ENCODE measurements around the gene EPHX1.
"Not testable (repeated sequence)": the region's sequence is repeated elsewhere in the genome, so short reads cannot be mapped to it uniquely, and the experiment has no call there.

EPHX1 gene

GRCh38 chr1:225808136-225808535 lies 1.8 kb upstream of the EPHX1 start:
- Mint-ChIP-seq H3K27me3 (peaks cover 8% of the 10 kb centered on the region), H3K4me1 (peaks cover 18% of the 10 kb centered on the region), H3K9me3 (no peaks in the 10 kb centered on the region), H3K4me3 (no peak overlapping the region), H3K27ac (no peak overlapping the region)
- no peak for ATAC-seq
- no peak for DNase-seq

- ATAC-seq: not testable (repeated sequence)
- H3K27ac Mint-ChIP-seq: peak overlapping the region in 1 of 2 donors; percentile 5
Observed at GRCh38 chr1:225810579-225811538, 935 bp downstream of the EPHX1 start.

DNA sequence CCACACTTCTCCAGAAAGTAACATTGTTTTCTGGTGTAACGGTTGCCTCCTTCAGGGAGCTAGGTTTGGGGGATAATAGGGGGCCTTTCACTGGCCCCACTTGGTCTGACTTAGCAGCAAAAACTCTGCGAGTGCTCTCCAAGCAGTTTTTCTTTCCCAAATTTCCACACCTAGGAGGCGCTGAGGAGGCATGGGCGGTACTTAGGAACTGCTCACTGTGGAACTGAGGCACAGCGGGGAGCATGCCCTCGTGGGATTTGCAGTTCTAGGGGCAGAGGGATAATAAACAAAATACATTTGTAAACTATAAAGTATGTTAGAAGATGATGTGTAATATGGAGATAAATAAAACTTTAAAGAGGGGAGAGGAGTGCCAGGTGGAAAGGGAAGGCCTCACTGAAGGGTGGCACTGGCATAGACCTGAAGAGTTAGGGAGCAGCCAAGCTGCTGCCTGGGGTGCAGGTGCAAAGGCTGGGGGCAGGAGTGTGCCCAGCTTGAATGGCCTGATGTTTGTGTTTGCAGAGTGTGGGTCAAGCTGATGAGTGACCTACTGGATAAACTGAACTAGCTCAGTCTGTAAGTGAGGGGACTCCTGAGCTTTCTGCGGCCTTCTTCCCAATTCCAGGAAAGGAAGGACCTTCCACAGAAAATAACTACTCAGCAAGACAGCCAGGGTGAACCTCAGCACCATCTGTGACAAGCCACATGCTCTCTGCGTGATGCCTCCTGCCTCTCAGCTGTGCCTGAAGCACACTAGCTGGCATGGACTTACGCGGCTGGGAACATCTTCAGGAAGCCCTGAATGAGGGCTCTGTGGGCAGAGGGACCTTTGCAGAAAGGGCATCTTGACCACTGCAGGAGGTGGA lies 1.9 kb downstream of the EPHX1 start:
- Mint-ChIP-seq H3K4me1 (peaks cover 18% of the 10 kb centered on the region), H3K27me3 (peaks cover 8% of the 10 kb centered on the region), H3K9me3 (no peaks in the 10 kb centered on the region), H3K4me3 (no peak overlapping the region), H3K27ac (no peak overlapping the region)
- DNase-seq: no peak
- ATAC-seq: no peak

More at GRCh38 chr1:225810579-225811538, 935 bp downstream of the EPHX1 start:
- DNase-seq, H3K27me3 Mint-ChIP-seq, H3K9me3 Mint-ChIP-seq: not testable (repeated sequence)
- Mint-ChIP-seq H3K4me3 (peak overlapping the region; percentile 78 to 84), H3K4me1 (peaks cover 18% of the 10 kb centered on the region)

- H3K4me3 Mint-ChIP-seq: no peak overlapping the region
- H3K27me3 Mint-ChIP-seq: peaks cover 8% of the 10 kb centered on the region
- no peaks in the 10 kb centered on the region for H3K9me3 Mint-ChIP-seq
- no peak overlapping the region for H3K27ac Mint-ChIP-seq
- DNase-seq (no peak), ATAC-seq (no peak)
- H3K4me1 Mint-ChIP-seq: peaks cover 25% of the 10 kb centered on the region
Observed at GRCh38 chr1:225812488-225813213, 2.7 kb downstream of the EPHX1 start.

DNA sequence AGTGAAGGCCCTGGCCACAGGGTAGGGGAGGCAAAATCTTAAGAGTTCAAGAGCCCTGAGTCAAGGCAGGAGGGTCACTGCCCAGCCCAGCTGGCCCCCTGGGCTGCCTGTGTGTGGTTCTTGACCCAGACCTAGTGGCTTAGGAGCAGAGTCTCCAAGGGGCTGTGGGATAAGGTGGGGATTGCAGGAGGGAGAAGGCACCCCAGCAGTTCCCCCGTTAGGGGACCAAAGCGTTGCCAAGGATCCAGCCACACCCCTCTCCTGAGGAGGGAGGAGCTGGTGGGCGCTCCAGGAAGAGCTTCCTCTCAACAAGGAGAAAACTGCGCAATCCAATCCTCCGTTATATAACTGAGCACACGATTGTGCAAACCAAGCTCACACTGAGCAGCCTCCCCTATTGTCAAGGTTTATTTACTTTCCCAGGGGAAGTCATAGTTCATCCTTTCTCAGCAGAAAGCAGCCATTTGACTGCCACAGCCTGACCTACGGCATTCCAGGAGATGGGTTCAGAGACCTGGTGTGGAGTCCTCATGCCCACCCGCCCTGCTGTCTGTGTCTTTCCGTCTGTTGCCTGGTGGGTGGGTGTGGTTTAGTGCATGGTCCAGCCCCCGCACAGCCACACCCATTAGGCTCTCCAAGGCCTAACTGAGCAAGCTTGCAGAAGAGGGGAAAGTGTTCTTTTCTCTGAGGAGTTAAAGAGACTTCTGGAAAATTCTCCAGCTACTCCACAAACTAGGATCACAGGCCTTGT lies 3.5 kb downstream of the EPHX1 start:
- DNase-seq (no peak), ATAC-seq (no peak)
- peaks cover 31% of the 10 kb centered on the region for H3K4me1 Mint-ChIP-seq
- no peak overlapping the region for H3K27ac Mint-ChIP-seq
- peaks cover 7% of the 10 kb centered on the region for H3K27me3 Mint-ChIP-seq
- H3K9me3 Mint-ChIP-seq: no peaks in the 10 kb centered on the region
- H3K4me3 Mint-ChIP-seq: no peak overlapping the region

DNA sequence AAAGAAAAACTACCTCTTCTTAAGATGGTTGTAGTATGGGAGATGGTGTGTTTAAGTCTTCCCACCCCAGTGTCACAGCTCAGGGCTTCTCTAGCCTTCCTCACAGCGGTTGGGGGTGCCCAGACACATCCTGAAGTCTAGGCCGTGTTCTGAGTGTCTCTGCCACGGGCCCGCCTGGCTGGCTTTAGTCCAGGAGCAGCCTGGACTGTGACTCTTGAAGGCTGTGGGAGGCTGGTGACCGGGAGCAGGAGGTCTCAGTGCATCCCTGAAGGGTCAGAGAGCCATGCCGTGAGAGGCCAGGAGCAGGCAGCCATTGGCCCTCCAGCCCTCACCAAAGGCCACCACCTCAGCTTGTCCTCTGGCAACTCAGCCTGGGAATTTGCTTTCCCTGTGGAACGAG lies 4.5 kb downstream of the EPHX1 start:
- H3K4me3 Mint-ChIP-seq: no peak overlapping the region
- ATAC-seq (no peak), DNase-seq (no peak)
- H3K27me3 Mint-ChIP-seq: no peaks in the 10 kb centered on the region
- no peaks in the 10 kb centered on the region for H3K9me3 Mint-ChIP-seq
- no peak overlapping the region for H3K27ac Mint-ChIP-seq
- peaks cover 29% of the 10 kb centered on the region for H3K4me1 Mint-ChIP-seq

DNA sequence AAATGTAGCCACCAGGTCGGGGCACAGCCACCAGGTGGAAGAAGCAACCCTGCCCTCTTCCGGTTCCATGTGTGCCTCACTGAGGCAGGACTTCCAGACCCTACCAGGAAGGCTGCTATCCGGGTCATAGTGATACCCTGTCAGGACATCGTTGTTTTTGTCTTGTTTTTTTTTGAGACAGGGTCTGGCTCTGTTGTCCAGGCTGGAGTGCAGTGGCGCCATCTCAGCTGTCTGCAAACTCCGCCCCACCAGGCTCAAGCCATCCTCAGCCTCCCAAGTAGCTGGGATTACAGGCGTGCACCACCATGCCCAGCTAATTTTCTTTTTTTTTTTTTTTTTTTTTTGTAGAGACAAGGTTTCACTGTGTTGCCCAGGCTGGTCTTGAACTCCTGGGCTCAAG lies 5.2 kb downstream of the EPHX1 start:
- H3K4me3 Mint-ChIP-seq, H3K27ac Mint-ChIP-seq, DNase-seq, H3K9me3 Mint-ChIP-seq, H3K27me3 Mint-ChIP-seq, ATAC-seq: not testable (repeated sequence)
- peaks cover 24% of the 10 kb centered on the region for H3K4me1 Mint-ChIP-seq

GRCh38 chr1:225815526-225816178 lies 5.7 kb downstream of the EPHX1 start:
- no peaks in the 10 kb centered on the region for H3K9me3 Mint-ChIP-seq
- peaks cover 19% of the 10 kb centered on the region for H3K4me1 Mint-ChIP-seq
- H3K4me3 Mint-ChIP-seq: no peak overlapping the region
- no peak overlapping the region for H3K27ac Mint-ChIP-seq
- no peaks in the 10 kb centered on the region for H3K27me3 Mint-ChIP-seq
- DNase-seq: no peak
- ATAC-seq: no peak

GRCh38 chr1:225816643-225817538 lies 7.0 kb downstream of the EPHX1 start:
- no peaks in the 10 kb centered on the region for H3K27me3 Mint-ChIP-seq
- no peak overlapping the region for H3K4me3 Mint-ChIP-seq
- H3K9me3 Mint-ChIP-seq: no peaks in the 10 kb centered on the region
- DNase-seq (no peak), ATAC-seq (no peak)
- no peak overlapping the region for H3K27ac Mint-ChIP-seq
- peaks cover 13% of the 10 kb centered on the region for H3K4me1 Mint-ChIP-seq

- no peak for ATAC-seq
Observed at GRCh38 chr1:225817611-225818061, 7.7 kb downstream of the EPHX1 start.

GRCh38 chr1:225818229-225818628 lies 8.3 kb downstream of the EPHX1 start:
- no peak for ATAC-seq

More at GRCh38 chr1:225817611-225818061, 7.7 kb downstream of the EPHX1 start:
- DNase-seq: no peak
- Mint-ChIP-seq H3K27ac (peak overlapping the region; percentile 61 to 63), H3K4me1 (peaks cover 13% of the 10 kb centered on the region), H3K27me3 (no peaks in the 10 kb centered on the region), H3K4me3 (no peak overlapping the region), H3K9me3 (no peaks in the 10 kb centered on the region)

DNA sequence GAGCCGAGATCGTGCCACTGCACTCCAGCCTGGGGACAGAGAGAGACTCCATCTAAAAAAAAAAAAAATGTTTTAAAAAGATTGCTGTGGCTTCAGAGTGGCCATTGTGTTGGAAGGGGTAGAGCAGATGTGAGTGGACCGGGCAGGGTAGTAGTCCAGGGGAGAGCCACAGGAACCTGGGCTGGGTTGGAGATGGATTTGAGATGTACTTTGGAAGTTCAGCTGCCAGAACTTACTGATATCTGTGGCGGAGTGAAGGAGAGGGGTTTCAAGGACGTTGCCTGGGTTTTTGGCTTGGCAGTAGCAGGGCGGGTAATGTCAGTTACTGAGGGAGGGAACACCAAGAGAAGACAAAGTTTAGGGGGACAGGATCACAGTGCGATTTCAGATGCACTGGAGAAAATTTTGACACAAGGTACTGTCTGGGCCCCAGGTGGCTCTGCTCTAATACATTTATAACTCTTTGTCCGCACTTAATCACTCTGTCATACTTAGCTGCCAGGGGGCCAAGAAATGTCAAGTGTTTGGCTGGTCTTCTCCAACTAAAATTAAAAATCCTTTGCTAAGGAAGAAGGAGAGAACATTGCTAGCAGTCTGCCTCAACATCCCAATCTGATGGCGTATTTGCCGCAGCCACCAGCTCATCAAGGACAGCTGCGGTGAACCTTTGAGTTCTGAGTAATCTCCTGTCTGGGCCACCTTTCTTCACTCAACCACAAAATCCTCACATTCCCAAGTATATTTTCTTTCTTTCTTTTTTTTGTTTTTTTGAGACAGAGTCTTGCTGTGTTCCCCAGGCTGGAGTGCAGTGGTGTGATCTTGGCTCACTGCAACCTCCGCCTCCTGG lies 9.6 kb downstream of the EPHX1 start:
- no peaks in the 10 kb centered on the region for H3K27me3 Mint-ChIP-seq
- H3K4me3 Mint-ChIP-seq: no peak overlapping the region
- DNase-seq (no peak), ATAC-seq (no peak)
- H3K4me1 Mint-ChIP-seq: peaks cover 13% of the 10 kb centered on the region
- no peaks in the 10 kb centered on the region for H3K9me3 Mint-ChIP-seq
- peak overlapping the region in 1 of 2 donors; percentile 0 for H3K27ac Mint-ChIP-seq

More at GRCh38 chr1:225818229-225818628, 8.3 kb downstream of the EPHX1 start:
- peak overlapping the region; percentile 63 to 81 for H3K27ac Mint-ChIP-seq
- H3K9me3 Mint-ChIP-seq: no peaks in the 10 kb centered on the region
- H3K27me3 Mint-ChIP-seq: no peaks in the 10 kb centered on the region
- no peak overlapping the region for H3K4me3 Mint-ChIP-seq
- no peak for DNase-seq
- peaks cover 13% of the 10 kb centered on the region for H3K4me1 Mint-ChIP-seq
